Astrocyte (in vitro differentiated cells and primary cell): ENCODE measurements around the gene ZNF488.

Experiments used
- EZH2 ChIP-seq: IDR thresholded peaks from 2 replicates; pipeline ENCODE4 v1.6.1; 2012; ENCODE audit warnings: mild to moderate bottlenecking, low read length, inconsistent platforms; ENCODE audit not compliant: insufficient read depth
- TF ChIP-seq, protein P1 (sequence below): IDR thresholded peaks from 2 replicates; pipeline ENCODE4 v1.5.1; 2011; ENCODE audit warnings: low read depth, mild to moderate bottlenecking, inconsistent platforms, low read length, moderate library complexity; ENCODE audit not compliant: insufficient read depth

DNA sequence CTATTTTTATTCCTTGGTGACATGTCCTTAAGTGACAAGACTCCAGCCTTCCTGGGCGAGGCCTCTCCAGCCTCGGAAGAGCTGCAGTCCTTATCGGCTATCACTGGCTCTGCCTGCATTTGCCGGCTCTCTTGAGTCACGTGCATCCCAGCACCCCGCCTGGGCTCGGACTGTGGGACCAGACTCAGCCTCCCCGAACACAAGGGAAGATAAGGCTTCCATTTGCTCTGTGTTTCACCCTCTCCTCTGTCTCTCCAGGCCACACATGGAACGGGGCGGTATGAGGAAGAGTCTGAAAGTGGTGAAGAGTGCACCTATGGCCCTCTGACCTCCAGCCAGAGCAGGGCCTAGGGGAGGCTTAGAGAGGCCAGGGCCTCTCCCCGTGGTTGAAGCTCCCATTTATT is 57.2 kb downstream of the ZNF488 start:
- TF ChIP-seq, protein P1, sequence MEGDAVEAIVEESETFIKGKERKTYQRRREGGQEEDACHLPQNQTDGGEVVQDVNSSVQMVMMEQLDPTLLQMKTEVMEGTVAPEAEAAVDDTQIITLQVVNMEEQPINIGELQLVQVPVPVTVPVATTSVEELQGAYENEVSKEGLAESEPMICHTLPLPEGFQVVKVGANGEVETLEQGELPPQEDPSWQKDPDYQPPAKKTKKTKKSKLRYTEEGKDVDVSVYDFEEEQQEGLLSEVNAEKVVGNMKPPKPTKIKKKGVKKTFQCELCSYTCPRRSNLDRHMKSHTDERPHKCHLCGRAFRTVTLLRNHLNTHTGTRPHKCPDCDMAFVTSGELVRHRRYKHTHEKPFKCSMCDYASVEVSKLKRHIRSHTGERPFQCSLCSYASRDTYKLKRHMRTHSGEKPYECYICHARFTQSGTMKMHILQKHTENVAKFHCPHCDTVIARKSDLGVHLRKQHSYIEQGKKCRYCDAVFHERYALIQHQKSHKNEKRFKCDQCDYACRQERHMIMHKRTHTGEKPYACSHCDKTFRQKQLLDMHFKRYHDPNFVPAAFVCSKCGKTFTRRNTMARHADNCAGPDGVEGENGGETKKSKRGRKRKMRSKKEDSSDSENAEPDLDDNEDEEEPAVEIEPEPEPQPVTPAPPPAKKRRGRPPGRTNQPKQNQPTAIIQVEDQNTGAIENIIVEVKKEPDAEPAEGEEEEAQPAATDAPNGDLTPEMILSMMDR: no peak
- TF ChIP-seq EZH2: no peak
